Measurements from ENCODE around the gene CACNA2D2. TPM values are rescaled to one million over a fixed set of nuclear protein-coding genes. Genes with fewer than 3 reads are reported as not detected.
A peak's percentile ranks its signal among the peaks of the same experiment; 100 is the strongest.

CACNA2D2 gene
- total RNA-seq (2021; ENCODE audit: unreplicated experiment) (0.59 TPM), Bru-seq, nascent RNA (percentile 20 among the genes with signal in this experiment), BruChase-seq, experiment 1, labeled RNA remaining after a 2-hour chase (percentile 18 among the genes with signal in this experiment), BruChase-seq, experiment 2, labeled RNA remaining after a 6-hour chase (percentile 19 among the genes with signal in this experiment)
- 1.3 TPM for polyA plus RNA-seq (2012; ENCODE audit: insufficient read length)
- long read RNA-seq: 0 reads

GRCh38 chr3:50503504-50504342 is at the start of gene CACNA2D2:
Gene CACNA2D2, minus strand, starts transcription at chr3:50503634. Its CDS starts 211 bp downstream, at chr3:50503423.
- no peak for DNase-seq (ENCODE audit: low read depth, low spot score)
- POLR2A ChIA-PET: no interaction called here
- no peaks in the 10 kb centered on the region; the same call in 1 of the 2 replicates for H3K27me3 ChIP-seq (ENCODE audit: control insufficient read depth, insufficient read depth, low read length)
- peak; percentile 86 for ATAC-seq
- CTCF ChIA-PET: no interaction called here
- H3K27ac ChIP-seq (ENCODE audit: low read length): no peak within 1 kb of the TSS
- BruUV-seq (replicated peaks): no TSS peak
- intact Hi-C loops (cut with micrococcal nuclease; ENCODE audit: unreplicated experiment) (no loop called here), in situ Hi-C loops (cut with HindIII; ENCODE audit: low pct_unique_long_range_greater_than_20kb, low sequenced_read_pairs) (no loop called here)
- peak within 1 kb of the TSS; percentile 16 to 40; a peak in 3 of 4 replicates for H3K4me3 ChIP-seq (ENCODE audit: low read depth in 2 of 2, low read length in 2 of 2)
- H3K36me3 ChIP-seq (ENCODE audit: control insufficient read depth, insufficient read depth, low read length): no peaks in the 10 kb centered on the region
- no peak for TF ChIP-seq TCF7L2 (IDR thresholded peaks at IDR 0.05; ENCODE audit: low read depth, low read length)
- TF ChIP-seq SIN3A (IDR thresholded peaks at IDR 0.05; ENCODE audit: borderline replicate concordance, insufficient read depth, low read depth, low read length): no peak
- TF ChIP-seq, protein P1, sequence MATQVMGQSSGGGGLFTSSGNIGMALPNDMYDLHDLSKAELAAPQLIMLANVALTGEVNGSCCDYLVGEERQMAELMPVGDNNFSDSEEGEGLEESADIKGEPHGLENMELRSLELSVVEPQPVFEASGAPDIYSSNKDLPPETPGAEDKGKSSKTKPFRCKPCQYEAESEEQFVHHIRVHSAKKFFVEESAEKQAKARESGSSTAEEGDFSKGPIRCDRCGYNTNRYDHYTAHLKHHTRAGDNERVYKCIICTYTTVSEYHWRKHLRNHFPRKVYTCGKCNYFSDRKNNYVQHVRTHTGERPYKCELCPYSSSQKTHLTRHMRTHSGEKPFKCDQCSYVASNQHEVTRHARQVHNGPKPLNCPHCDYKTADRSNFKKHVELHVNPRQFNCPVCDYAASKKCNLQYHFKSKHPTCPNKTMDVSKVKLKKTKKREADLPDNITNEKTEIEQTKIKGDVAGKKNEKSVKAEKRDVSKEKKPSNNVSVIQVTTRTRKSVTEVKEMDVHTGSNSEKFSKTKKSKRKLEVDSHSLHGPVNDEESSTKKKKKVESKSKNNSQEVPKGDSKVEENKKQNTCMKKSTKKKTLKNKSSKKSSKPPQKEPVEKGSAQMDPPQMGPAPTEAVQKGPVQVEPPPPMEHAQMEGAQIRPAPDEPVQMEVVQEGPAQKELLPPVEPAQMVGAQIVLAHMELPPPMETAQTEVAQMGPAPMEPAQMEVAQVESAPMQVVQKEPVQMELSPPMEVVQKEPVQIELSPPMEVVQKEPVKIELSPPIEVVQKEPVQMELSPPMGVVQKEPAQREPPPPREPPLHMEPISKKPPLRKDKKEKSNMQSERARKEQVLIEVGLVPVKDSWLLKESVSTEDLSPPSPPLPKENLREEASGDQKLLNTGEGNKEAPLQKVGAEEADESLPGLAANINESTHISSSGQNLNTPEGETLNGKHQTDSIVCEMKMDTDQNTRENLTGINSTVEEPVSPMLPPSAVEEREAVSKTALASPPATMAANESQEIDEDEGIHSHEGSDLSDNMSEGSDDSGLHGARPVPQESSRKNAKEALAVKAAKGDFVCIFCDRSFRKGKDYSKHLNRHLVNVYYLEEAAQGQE (IDR thresholded peaks at IDR 0.05; ENCODE audit: insufficient read depth in 1 of 2, low read depth in 2 of 2, low read length in 1 of 2): no peak
- TF ChIP-seq CTCF (IDR thresholded peaks at IDR 0.05): no peak
- no peak for TF ChIP-seq POLR2AphosphoS5 (IDR thresholded peaks at IDR 0.05; ENCODE audit: low read depth, low read length)
- H3K9me3 ChIP-seq (ENCODE audit: control insufficient read depth, insufficient read depth, low read depth, low read length): no peaks in the 10 kb centered on the region
- no peaks in the 10 kb centered on the region for H3K4me1 ChIP-seq (ENCODE audit: control insufficient read depth, insufficient read depth, low read length)

GRCh38 chr3:50552598-50552997 is 49.2 kb upstream of the CACNA2D2 start:
- in situ Hi-C loops (cut with HindIII; ENCODE audit: low pct_unique_long_range_greater_than_20kb, low sequenced_read_pairs): no loop called here
- Histone ChIP-seq H3K4me1 (ENCODE audit: control insufficient read depth, insufficient read depth, low read length) (no peaks in the 10 kb centered on the region), H3K9me3 (ENCODE audit: control insufficient read depth, insufficient read depth, low read depth, low read length) (no peaks in the 10 kb centered on the region), H3K36me3 (ENCODE audit: control insufficient read depth, insufficient read depth, low read length) (no peaks in the 10 kb centered on the region), H3K4me3 (ENCODE audit: low read depth in 2 of 2, low read length in 2 of 2) (no peak overlapping the region), H3K27me3 (ENCODE audit: control insufficient read depth, insufficient read depth, low read length) (no peaks in the 10 kb centered on the region), H3K27ac (ENCODE audit: low read length) (no peak overlapping the region)
- ATAC-seq (no peak), DNase-seq (ENCODE audit: low read depth, low spot score) (no peak)
- TF ChIP-seq, protein P1 (IDR thresholded peaks at IDR 0.05; ENCODE audit: insufficient read depth in 1 of 2, low read depth in 2 of 2, low read length in 1 of 2): no peak
- no peak for TF ChIP-seq TCF7L2 (IDR thresholded peaks at IDR 0.05; ENCODE audit: low read depth, low read length)
- no peak for TF ChIP-seq CTCF (IDR thresholded peaks at IDR 0.05)
- no peak for TF ChIP-seq POLR2AphosphoS5 (IDR thresholded peaks at IDR 0.05; ENCODE audit: low read depth, low read length)
- no peak for TF ChIP-seq SIN3A (IDR thresholded peaks at IDR 0.05; ENCODE audit: borderline replicate concordance, insufficient read depth, low read depth, low read length)
- ChIA-PET POLR2A (no interaction called here), CTCF (no interaction called here)
- intact Hi-C loops (cut with micrococcal nuclease; ENCODE audit: unreplicated experiment): no loop called here
- BruUV-seq (replicated peaks): no TSS peak
